ENCODE results near the gene AIMP1. TPM values are rescaled to one million over a fixed set of nuclear protein-coding genes. Genes with fewer than 3 reads are reported as not detected.

The AIMP1 gene
- total and polyA plus RNA-seq, 10 of the 15 experiments (the other 5 are each of a cell fraction or from before 2014, with no cell fraction given) = 18.6 to 131 (median 56.5) TPM

GRCh38 chr4:106364282-106364681 is 47.9 kb downstream of the AIMP1 start:
- Histone ChIP-seq H3K27ac (ENCODE audit: control insufficient read depth, insufficient read depth) (no peak overlapping the region), H3K4me1 (ENCODE audit: control insufficient read depth, insufficient read depth, low read length) (no peaks in the 10 kb centered on the region), H3K79me2 (ENCODE audit: control insufficient read depth, insufficient read depth, low read length) (no peaks in the 10 kb centered on the region), H3K36me3 (ENCODE audit: control insufficient read depth in 2 of 2, insufficient read depth in 2 of 2, low read length in 1 of 2) (no peaks in the 10 kb centered on the region), H3K9me3 (replicated peaks; ENCODE audit: control insufficient read depth, insufficient read depth, low read length) (no peaks in the 10 kb centered on the region), H3K4me2 (ENCODE audit: control insufficient read depth, insufficient read depth) (no peak overlapping the region), H2AFZ (ENCODE audit: control insufficient read depth, low read depth, low read length) (no peak overlapping the region), H3K27me3 (replicated peaks in 1 of 2; ENCODE audit: control insufficient read depth in 2 of 2, insufficient read depth in 2 of 2, low read length in 1 of 2) (no peaks in the 10 kb centered on the region), H4K20me1 (ENCODE audit: control insufficient read depth, insufficient read depth) (no peaks in the 10 kb centered on the region), H3K4me3 (no peak overlapping the region), H3K9ac (ENCODE audit: control insufficient read depth, insufficient read depth, low read length) (no peak overlapping the region)
- RAD21 ChIA-PET (ENCODE audit: unreplicated experiment) = no interaction called here
- intact Hi-C loops (cut with micrococcal nuclease; ENCODE audit: unreplicated experiment) = no loop called here
- CTCF ChIA-PET = interaction anchor here (1.2 kb wide), 1 partner anchor 11 kb away, joined by 3 read pairs; no protein-coding TSS in a partner anchor
- POLR2A ChIA-PET = no interaction called here
- SMC1A ChIA-PET (ENCODE audit: uncharacterized antibody, unreplicated experiment) = interaction anchor here (0.7 to 1.5 kb wide), 4 partner anchors 10 to 162 kb away, joined by 3 read pairs; no protein-coding TSS in a partner anchor
- in situ Hi-C loops (cut with MboI) = no loop called here
- no peak for DNase-seq (ENCODE audit: low read depth, low spot score)
- no TSS peak for BruUV-seq (replicated peaks)
- 0% methylated on average over 1 of the region's 1 CpG for WGBS (ENCODE audit: insufficient coverage, insufficient replicate concordance, low lambda C conversion rate, missing lambda C conversion rate)
- no peak for ATAC-seq
- FAIRE-seq = no peak
- no peak for TF ChIP-seq RELB (IDR thresholded peaks at IDR 0.05; ENCODE audit: low read depth)
- TF ChIP-seq PAX8 (IDR thresholded peaks at IDR 0.05) = no peak
- TF ChIP-seq KLF5 (IDR thresholded peaks at IDR 0.05; ENCODE audit: partially characterized antibody) = no peak
- no peak for TF ChIP-seq ZNF207 (IDR thresholded peaks at IDR 0.05; ENCODE audit: borderline replicate concordance)
- no peak for TF ChIP-seq BCL3 (IDR thresholded peaks at IDR 0.05; ENCODE audit: borderline replicate concordance, insufficient read depth, low read depth, low read length, poor library complexity, severe bottlenecking)
- no peak for TF ChIP-seq E4F1 (IDR thresholded peaks at IDR 0.05; ENCODE audit: borderline replicate concordance, partially characterized antibody)
- no peak for TF ChIP-seq DPF2 (IDR thresholded peaks at IDR 0.05)
- TF ChIP-seq WRNIP1 (IDR thresholded peaks at IDR 0.05; ENCODE audit: borderline replicate concordance, low read depth, low read length) = no peak
- TF ChIP-seq EZH2 (IDR thresholded peaks at IDR 0.05; ENCODE audit: borderline replicate concordance, control insufficient read depth, low read depth, low read length) = no peak
- TF ChIP-seq GABPA (IDR thresholded peaks at IDR 0.05; ENCODE audit: low read depth) = no peak
- TF ChIP-seq ETV6 (conservative IDR thresholded peaks at IDR 0.05 in 1 of 2, IDR thresholded peaks at IDR 0.05 in 1 of 2; ENCODE audit: borderline replicate concordance in 1 of 2, low read depth in 1 of 2) = no peak
- TF ChIP-seq ZNF274 (IDR thresholded peaks at IDR 0.05; ENCODE audit: insufficient read depth, insufficient read length) = no peak
- no peak for TF ChIP-seq TAF1 (IDR thresholded peaks at IDR 0.05; ENCODE audit: borderline replicate concordance, low read depth, low read length)
- TF ChIP-seq IKZF2 (IDR thresholded peaks at IDR 0.05) = no peak
- no peak for TF ChIP-seq HDAC6 (IDR thresholded peaks at IDR 0.05; ENCODE audit: unreplicated experiment)
